Measurements from ENCODE around the gene RAB11FIP2.

DNA sequence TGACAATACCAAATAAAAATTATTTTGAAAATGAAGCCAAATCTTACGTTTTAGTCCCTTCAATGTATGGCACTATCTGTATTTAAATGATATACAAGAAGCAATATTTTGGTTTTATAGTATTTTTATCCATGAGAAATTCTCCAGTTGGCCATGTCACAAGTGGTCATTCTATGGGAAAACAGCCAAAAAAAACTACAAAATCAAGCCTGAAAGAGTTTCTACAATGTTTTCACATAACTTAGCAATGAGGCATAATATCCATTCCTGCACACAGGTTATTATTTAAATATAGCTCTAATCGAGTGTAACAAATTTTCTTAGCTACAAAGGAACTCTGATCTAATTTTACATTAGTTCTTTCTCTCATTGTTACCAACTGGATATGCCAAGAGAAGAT is 5.4 kb downstream of the RAB11FIP2 start:
- TF ChIP-seq CTCF (IDR thresholded peaks at IDR 0.05; ENCODE audit: borderline replicate concordance, extremely low read depth, low read length, poor library complexity, severe bottlenecking) (no peak), EZH2 (IDR thresholded peaks at IDR 0.05; ENCODE audit: borderline replicate concordance, low read depth, low read length, severe bottlenecking) (no peak)

Data from DND-41 (cell line).